ENCODE results near the gene TAX1BP1.
A peak's percentile ranks its signal among the peaks of the same experiment; 100 is the strongest.
"Not testable (repeated sequence)": the region's sequence is repeated elsewhere in the genome, so short reads cannot be mapped to it uniquely, and the experiment has no call there.

TAX1BP1 gene

DNA sequence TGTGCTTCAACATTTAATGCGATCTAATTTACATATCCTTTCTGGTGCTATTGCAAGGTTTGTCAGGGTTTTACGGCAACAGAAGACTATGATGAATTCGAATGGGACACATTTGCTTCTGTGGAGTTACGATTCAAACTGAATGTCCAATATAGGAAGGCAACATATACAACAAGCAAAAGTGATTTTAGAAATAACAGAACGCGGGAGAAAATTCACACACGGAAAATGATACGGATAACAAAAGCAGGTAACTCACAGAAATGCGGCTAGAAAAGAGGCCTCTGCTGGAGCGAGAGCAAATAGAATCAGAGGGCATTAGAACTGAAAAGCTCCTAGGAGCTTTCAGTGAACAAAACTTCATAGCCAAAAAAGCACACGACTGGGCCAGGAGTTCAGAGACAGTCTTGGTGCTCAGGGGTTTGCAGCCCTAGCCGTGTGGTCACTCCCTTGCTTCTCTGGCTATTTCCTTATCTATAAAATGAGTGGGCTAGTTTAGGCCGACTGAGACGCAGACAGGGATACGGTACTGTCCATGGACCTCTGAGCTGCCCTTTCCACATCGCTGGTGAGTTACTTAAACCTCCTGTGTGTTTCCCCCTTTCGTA, 557 bp upstream of the TAX1BP1 start:
- DNase-seq: peak; percentile 73 to 84

DNA sequence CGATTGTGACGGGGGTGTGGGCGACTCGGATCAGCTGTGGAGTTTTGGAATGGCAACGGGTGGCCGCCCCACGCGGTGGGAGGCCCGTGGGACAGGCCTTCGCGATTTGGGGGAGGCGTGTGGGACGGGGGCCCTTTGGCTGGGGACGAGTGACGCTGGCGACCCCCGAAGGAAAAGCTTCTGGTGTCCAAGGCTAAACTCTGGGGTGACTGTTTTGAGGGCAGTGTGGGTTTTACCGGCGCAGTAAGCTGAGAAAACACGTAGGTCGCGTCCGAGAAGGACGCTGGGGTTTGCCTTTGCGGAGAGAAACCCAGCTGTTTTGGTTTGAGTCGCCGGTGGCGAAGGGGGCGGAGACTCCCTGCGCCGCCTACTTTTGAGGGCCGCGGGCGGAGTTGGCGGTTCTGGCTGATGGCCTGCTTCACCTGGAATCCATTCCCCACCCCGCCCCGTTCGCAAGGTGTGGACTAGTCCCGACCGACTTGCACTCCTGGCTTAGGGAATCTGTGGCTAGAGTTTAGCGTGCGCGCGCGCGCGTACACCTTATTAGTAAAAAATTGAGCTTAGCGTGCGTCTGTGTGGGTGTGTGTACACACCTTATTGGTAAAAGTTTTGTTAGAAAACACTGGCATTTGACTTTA, 606 bp downstream of the TAX1BP1 start:
- peak; percentile 66 to 69 for DNase-seq

DNA sequence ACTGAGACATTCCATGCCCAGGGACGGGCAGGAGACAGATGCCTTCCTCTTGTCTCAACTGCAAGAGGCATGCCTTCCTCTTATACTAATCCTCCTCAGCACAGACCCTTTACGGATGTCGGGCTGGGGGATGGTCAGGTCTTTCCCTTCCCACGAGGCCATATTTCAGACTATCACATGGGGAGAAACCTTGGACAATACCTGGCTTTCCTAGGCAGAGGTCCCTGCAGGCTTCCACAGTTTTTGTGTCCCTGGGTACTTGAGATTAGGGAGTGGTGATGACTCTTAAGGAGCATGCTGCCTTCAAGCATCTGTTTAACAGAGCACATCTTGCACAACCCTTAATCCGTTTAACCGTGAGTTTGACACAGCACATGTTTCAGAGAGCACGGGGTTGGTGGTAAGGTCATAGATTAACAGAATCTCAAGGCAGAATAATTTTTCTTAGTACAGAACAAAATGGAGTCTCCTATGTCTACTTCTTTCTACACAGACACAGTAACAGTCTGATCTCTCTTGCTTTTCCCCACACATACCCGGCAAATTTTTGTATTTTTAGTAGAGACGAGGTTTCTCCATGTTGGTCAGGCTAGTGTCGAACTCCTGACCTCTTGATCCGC, 2.2 kb downstream of the TAX1BP1 start:
- not testable (repeated sequence) for DNase-seq

DNA sequence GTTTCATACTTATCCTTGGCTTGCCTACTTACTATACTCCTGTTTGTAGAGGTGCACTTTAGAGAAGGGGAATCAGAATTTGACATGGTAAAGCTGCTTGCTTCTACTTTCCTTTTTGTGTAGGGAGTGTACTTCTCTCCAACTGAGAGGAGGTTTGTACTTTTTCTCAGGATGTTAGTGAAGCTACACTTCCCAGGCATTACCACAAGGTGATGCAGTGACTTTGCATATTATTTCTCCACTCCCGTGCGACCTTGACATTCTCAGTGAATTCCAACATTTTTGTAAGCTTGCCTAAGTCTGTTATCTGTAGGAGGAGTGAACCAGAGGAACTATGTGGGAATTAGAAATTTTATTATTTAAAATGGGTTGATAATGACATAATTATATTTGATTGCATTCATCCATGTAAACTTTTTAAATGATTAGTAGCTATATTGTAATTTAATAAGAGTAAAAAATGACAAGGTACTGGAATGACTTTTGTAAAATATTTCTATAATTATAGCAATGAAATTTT, 5.2 kb downstream of the TAX1BP1 start:
- DNase-seq: peak; percentile 69 to 80

DNA sequence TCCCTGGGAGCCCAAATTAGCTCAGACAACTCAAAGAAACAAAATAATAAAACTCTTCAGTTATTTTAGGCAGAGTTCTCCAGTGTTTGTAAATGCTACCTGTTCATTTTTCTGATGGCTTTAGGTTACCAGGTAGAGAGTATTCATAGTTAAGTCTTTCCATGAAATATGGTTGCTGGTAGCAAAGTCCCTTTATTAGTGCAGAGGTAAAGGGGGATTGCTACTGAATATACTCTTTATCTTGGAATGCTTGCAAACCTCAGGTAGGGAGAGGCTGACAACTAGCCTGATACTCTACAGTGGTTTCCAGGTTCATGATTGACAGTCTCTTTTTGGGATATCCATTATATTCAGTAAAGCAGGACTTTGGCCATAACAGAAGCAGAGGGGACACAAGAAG, 6.5 kb downstream of the TAX1BP1 start:
- DNase-seq: no peak

DNA sequence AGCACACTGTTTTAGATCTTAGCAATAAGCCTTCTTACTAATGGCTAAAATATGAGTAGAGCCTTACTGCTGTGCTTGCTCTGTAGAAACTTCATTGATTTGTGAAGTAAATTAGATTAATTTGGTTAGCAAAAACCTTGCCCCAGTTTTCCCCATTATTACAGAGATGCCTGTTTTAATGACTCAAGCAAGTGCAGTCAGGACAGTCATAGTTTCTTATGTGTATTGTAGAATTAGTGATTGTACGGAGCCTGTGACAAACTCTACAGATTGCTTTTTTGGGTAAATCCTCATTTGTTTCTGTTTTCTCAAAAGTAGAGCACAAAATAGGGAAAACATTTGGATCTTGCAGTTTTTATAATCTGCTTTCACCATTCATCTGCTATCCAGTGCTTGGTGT, 7.0 kb downstream of the TAX1BP1 start:
- DNase-seq: no peak

DNA sequence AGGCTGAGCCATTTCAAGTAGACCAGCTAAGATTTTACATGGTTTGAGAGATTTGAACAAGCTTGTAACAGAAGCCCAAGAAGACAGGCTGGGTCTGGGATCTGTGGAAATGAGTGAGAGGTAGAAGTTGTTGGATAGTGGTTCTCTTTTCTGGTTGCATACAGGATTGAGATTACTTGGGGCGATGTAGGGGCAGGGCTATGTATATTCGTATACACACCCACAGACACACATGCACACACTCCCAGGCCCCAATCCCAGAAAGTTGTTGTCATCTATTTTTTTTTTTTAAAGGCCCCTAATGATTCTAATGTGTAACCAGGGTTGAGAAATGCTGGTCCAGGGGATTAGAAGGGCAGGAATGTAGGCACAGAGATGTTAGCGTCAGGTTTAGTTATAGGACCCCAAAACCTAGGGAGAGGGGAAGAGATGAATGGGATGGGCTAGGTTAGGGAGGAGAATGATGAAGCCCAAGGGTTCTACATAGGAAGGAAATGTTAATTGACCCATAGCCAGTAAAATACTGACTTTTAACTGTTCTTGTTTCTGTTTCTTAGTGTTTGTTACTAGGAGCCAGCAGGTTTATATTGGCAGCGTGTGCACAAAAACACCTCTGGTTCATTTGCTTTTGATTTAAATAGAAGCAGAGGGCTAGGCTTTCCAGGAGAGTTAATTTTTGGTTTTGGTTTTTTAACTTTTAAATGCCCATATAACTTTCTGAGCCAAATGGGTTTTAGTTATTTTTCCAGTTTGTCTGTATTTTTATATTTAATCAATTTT, 7.8 kb downstream of the TAX1BP1 start:
- DNase-seq: no peak

DNA sequence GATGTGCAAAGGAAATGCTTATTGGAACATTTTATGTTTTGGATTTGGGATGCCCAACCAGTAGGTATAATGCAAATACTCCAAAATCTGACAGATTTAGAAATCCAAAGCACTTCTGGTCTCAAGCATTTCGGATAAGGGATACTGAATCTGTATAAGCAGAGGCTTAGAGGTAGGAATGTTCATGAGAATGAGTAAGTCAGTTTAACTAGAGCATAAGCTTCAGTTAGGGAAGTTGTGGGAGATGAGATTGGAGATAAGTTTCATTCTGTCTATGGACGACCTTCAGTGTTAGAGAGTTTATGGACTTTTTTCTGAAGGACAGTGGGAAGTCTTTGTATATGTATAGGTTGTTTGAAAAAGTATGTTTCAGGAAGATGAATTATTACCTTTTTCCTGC, 10.4 kb downstream of the TAX1BP1 start:
- no peak for DNase-seq

DNA sequence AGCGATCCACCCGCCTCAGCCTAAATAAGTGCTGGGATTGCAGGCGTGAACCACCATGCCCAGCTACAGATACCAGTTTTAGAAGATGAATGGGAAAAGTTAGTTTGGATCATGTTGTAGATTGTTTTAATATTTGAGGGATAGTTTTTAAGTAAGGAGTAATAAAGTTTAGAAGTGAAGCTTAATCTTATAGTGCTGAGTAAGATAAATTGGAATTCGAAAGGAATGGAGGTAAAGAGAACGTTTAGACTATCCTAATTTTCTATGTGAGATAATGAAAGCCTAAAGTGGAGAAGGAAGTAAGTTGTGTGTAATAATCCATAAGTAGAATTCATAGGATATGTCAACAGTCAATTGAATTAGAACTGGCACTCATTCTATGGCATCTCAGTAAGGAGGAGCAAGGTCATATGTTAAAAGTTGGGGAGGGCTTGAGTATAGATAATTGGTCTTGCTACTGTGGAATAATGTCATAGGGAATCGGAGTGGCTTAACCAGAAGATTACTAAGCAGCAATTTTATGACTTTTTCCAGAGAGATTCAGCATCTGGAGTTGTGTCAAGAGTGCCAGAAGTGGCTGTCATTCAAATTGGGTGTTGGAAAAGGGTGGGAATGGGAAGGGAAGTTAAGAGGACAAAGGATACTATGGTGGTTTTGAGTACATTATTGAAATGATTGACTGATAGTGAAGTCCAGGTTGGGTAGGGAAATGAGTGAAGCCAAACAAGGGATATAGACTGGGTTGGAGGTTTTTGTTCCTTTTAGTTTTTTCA, 12.1 kb downstream of the TAX1BP1 start:
- no peak for DNase-seq

DNA sequence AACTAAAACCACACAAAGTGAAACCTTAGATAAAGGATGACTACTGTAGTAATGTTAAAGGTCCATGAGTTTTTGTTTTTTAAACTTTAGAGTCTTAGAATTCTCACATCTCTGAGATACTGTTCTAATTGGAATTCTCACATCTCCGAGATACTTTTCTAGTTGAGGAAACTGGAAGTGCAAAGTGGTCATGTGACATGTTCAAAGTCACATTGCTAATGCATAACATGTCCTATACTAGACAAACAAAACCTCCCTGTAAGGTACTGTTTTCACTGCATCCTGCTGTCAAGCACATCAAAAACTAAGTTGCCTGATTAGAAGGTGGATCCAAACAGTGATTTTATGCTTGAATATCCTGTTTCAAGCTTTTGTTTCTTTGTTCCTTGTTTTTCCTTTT, 13.9 kb downstream of the TAX1BP1 start:
- DNase-seq: no peak

DNA sequence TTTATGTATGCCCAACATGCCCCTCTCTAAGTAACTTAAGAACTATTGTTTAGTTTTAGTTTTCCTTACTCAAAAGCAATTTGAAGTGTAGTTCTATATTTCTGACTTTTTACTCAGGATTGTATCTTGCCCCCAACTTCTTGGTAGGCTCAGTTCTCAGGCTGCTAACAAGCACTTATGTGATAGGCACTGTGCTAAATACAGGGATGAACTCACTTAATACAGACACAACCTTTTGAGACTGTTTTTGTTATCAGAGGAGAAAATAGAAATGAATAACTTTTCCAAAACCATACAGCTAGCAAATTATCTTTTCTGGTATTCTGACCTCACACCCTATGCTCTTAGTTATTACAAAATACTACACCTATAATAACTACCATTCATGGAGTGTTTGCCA, 16.3 kb downstream of the TAX1BP1 start:
- no peak for DNase-seq

DNA sequence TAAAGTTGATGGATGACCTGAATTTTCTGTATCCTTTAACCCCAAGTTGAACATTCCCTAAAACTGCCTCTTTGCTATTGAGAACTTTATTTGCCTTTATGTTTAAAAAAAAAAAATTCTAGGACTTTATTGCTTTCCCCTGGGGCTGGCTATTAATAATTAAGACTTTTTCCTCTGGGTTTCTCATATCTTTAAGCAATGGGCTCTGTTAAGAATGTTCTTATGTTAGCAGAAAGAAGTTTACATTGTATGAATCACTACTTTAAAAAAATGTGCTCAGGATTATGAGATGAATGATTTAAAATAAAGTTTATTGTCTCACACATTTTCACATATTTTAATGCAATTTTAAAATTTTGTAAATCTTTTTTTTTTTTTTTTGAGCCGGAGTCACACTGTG, 19.5 kb downstream of the TAX1BP1 start:
- DNase-seq: no peak

DNA sequence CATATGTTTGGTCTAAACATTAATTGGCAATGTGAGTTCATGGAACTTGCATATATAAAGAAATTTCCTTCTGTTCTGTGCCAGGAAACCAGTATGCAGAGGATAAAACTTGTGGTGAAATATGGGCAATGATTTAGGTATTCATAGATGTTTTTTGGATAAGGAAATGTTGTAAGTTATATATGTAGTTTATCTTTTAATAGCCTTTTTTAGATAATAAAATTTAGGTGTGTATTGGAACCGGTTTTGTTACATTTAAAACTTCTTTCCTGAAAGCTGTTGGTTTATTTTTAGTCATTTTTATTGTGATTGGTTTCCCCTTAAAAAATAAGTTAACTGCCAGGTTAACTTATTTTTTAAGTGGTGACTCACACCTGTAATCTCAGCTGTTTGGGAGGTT, 22.1 kb downstream of the TAX1BP1 start:
- no peak for DNase-seq

DNA sequence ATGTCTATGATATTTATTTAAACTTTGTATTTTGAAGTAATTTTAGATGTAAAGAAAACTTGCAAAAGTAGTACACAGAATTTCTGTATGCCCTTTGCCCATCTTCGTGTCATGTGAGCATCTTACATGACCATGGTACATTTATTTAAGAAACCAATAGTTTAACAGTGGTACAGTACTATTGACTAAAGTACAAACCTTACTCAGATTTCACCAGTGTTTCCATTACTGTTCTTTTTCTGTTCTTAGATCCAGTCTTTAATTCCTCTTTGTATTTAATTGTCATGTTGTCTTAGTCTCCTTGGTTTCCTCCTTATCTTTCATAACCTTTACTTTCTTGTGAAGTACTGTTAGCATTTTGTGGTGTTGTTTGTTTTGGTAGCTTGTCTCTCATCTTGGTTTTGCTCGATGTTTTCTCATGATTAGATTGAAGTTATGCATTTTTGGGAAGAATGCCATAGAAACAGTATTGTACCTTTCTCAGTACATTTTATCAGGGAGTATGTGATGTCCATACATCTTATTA, 24.1 kb downstream of the TAX1BP1 start:
- no peak for DNase-seq

DNA sequence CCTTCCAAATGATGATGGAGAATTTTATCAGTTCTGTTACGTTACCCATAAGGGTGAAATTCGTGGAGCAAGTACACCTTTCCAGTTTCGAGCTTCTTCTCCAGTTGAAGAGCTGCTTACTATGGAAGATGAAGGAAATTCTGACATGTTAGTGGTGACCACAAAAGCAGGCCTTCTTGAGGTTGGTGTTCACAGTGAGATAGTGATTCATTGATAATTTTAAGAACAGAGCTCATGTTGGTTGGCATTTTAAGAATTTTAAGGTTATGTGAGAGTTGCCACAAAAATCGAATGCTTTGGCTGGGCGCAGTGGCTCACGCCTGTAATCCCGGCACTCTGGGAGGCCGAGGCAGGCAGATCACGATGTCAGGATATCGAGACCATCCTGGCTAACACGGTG, 25.9 kb downstream of the TAX1BP1 start:
- DNase-seq: no peak

DNA sequence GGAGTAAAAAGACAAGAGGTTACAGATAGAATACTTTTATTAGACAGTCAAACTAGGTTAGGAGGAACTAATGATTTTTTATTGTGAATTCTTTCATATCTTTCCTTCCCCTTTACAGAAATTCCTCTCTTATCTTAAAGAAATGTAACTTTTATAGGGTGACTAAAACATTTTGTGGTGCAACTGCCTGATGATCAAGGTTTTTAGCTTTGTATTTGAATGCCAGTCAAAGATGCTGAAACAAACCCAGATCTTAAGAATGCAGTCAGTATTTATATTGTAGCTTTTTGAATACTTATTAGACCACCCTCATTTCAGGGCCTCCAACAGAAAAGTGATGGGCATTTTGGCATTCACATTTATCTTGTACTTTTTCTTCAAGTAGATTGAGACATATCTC, 27.4 kb downstream of the TAX1BP1 start:
- DNase-seq: no peak

DNA sequence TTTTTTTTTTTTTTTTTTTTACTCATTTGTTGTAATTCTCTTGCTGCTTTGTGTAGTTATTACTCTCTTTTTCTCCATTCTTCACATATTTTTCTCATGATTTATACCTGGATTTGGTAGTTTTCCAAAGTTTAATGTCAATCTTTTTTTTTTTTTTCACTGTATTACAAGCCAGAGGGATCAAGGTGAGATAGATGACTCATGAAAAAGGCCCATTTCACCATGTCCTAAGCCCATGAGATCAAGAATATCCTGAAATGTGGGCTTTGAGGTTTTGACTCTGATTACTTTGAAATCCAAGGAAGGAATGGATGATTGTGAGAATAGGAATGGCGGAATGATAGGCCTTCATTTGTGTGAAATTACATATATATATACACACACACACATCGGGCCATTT, 31.1 kb downstream of the TAX1BP1 start:
- no peak for DNase-seq

DNA sequence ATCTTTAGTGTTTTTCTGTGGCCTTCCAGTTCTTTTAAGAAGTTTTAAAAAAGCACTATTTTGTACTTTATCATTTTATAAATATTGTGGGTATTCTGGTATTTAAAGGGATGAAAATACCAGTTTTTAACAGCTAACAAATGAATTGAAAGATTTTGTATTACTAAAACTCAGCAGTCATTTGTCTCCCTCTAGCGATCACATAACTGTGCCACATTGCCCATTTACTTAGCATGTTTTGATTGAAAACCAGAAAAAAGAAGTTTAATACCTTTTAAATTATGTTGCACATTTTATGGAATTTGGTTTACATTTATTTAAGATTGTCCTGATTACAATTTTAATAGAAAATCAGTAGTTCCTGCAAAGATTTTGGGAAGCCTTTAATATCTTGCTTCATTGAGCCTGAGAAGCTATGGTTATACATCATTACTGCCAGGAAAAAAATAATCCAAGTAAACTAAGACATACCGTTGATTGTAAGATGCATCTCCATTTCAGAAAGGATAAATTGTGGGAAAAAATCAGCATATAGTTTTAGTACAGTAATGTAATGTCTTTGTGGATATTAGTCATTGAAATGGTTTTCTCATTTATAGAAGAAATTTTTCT, 34.9 kb downstream of the TAX1BP1 start:
- peak; percentile 68 to 84 for DNase-seq

DNA sequence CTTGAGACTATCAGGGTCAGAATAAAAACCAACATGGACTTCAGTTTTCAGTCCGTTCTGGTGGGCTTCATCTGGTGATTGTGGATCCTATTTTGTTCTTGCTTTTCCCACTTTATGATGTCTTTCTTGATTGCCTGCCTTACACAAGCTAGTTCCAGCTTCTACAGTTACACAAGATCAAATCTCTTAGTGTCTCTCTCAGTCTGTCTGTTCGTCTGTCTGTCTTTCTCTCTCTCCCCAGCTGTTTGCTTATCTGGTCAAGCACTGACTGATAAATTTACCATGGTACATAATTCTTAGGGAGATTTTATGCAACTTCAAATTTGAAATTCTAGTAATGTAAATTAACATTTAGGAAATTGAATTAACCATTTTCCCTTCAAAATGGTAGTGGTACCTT, 35.8 kb downstream of the TAX1BP1 start:
- no peak for DNase-seq

DNA sequence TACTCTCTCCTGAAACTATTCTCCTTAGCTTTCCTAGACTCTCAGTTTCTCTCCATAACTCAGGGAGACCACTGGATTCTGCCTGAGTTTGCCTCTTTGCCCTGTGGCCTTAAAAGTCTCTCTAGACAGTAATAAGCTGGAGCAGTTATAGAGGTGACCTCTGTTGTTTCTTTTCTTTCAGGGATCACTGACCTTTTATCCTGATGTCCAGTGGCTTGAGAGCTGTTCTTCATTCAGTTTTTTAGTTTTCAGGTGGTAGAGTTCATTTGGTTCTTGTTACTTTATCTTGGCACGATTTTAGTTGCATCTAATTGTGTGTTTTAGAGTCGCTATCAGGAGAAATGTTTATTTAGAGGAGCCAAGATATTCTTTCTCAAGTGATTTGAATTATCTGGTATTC, 37.7 kb downstream of the TAX1BP1 start:
- DNase-seq: no peak

DNA sequence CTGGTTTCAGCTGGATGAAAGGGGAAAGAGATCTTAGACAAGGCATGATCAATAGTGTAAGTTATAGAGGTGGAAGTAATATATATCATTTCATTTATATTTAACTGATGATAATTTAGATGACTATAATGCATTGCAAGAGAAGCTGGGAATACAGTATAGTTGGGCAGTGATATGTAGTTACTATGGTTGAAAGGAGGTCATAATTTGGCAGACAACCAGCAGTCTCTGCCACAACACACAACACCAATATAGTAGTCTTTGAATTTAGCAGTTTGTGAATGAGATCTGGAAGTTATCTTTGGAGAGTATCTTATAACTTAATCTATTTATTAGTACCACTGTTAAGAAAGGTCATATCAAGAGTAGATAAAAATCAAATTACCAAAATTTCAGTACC, 39.9 kb downstream of the TAX1BP1 start:
- no peak for DNase-seq

DNA sequence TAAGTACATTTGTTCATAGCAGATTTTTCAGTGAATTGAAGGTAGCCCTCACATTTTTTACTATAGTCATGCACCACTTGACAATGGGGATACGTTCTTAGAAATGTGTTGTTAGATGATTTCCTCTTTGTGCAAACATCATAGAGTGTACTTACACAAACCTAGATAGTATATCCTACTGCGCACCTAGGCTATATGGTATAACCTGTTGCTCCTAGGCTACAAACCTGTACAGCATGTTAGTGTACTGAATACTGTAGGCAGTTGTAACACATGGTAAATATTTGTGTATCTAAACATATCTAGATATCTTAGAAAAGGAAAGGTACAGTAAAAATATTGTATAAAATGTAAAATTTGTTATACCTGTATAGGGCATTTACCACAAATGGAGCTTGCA, 41.2 kb downstream of the TAX1BP1 start:
- no peak for DNase-seq

Data from Kasumi-1 (cell line).